ENCODE results near the gene B3GALT6. TPM values are rescaled to one million over a fixed set of nuclear protein-coding genes. Genes with fewer than 3 reads are reported as not detected.

The B3GALT6 gene
- total RNA-seq, 4 donors from 2014 or later, result 1.8 to 23.5 (median 17.6) TPM

DNA sequence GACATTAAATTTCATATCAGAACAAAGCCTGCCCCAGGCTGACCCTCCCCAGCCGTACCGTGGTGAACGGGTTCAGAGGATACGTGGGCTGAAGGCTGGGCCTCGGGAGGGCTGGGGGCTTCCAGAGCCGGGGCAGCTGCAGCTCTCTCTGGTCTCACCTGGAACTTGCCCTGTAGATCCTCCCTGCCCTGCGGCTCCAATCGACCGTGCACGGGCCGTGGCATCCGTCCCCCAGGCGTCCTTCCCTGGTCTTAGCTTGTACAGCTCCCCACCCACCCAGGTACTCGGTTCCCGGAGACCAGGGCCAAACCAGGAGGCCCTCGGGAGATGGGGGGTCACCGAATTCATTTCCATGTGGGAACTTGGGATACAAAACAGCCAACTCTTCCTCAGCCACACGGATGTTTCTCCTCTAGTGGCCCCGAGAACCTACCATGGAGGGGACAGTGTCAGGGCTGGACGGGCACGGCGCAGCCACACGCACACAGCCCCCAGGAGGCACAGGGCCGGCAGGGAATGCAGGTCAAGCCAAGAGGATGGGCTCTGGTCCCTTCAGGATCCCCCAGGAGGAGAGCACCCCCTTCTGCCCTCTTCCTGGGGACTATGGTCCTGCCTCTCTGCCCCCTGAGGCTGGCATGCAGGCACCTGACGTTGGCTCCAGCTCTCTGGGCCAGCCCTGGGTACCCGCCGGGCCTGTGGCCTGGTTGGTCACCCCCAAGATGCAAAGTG lies 3.1 kb downstream of the B3GALT6 start:
- DNase-seq, result no peak
- peaks cover 0 to 4% of the 10 kb centered on the region in 2 donors for H3K27me3 ChIP-seq
- no peaks in the 10 kb centered on the region for H3K9me3 ChIP-seq
- TF ChIP-seq, protein P1, sequence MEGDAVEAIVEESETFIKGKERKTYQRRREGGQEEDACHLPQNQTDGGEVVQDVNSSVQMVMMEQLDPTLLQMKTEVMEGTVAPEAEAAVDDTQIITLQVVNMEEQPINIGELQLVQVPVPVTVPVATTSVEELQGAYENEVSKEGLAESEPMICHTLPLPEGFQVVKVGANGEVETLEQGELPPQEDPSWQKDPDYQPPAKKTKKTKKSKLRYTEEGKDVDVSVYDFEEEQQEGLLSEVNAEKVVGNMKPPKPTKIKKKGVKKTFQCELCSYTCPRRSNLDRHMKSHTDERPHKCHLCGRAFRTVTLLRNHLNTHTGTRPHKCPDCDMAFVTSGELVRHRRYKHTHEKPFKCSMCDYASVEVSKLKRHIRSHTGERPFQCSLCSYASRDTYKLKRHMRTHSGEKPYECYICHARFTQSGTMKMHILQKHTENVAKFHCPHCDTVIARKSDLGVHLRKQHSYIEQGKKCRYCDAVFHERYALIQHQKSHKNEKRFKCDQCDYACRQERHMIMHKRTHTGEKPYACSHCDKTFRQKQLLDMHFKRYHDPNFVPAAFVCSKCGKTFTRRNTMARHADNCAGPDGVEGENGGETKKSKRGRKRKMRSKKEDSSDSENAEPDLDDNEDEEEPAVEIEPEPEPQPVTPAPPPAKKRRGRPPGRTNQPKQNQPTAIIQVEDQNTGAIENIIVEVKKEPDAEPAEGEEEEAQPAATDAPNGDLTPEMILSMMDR (IDR thresholded peaks at IDR 0.05), result no peak
- no peak for TF ChIP-seq POLR2A (IDR thresholded peaks at IDR 0.05)
- intact Hi-C loops (cut with DNase I; ENCODE audit: low total_unique reads), result loop anchor here (10.0 kb wide), 1 partner anchor 260 kb away; no protein-coding TSS in a partner anchor
- peaks cover 0 to 27% of the 10 kb centered on the region in 2 donors for H3K4me1 ChIP-seq
- no peak overlapping the region for H3K4me3 ChIP-seq
- H3K27ac ChIP-seq, result no peak overlapping the region
- H3K36me3 ChIP-seq, result no peaks in the 10 kb centered on the region

DNA sequence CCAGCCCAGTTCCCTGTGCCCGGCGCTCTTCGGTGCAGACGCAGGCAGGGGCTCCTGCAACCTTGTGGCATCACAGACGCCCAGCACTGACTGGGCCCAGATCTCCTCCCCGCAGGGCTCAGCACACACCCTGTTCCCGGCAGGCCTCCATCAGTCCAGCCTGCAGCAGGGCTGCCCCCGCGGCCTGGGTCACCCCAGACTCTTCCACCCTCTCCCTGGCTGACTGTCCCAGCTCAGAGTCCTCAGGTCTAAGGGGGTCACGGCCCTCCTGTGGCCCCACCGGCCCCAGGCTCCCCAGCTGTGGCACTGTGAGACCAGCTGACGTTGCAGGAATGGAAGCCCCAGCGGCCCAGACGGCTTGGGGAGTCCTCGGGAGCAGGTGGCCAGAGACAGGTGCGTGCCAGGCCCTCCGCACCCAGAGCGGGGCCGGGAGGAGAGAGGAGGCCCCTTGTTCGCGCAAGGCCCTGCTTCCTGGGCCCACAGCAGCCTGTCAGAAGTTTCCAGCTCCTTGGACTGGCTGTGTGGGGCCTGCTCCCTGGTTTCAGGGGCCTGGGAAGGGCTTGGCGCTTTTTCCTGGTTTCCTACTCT lies 4.2 kb downstream of the B3GALT6 start:
- Histone ChIP-seq H3K9me3 (no peaks in the 10 kb centered on the region), H3K27me3 (peaks cover 0 to 4% of the 10 kb centered on the region in 2 donors), H3K4me3 (no peak overlapping the region), H3K4me1 (peaks cover 0 to 21% of the 10 kb centered on the region in 2 donors), H3K36me3 (no peaks in the 10 kb centered on the region), H3K27ac (no peak overlapping the region)
- intact Hi-C loops (cut with DNase I; ENCODE audit: low total_unique reads), result loop anchor here (10.0 kb wide), 1 partner anchor 261 kb away; no protein-coding TSS in a partner anchor
- no peak for TF ChIP-seq POLR2A (IDR thresholded peaks at IDR 0.05)
- TF ChIP-seq, protein P1 (IDR thresholded peaks at IDR 0.05), result no peak
- DNase-seq, result no peak

DNA sequence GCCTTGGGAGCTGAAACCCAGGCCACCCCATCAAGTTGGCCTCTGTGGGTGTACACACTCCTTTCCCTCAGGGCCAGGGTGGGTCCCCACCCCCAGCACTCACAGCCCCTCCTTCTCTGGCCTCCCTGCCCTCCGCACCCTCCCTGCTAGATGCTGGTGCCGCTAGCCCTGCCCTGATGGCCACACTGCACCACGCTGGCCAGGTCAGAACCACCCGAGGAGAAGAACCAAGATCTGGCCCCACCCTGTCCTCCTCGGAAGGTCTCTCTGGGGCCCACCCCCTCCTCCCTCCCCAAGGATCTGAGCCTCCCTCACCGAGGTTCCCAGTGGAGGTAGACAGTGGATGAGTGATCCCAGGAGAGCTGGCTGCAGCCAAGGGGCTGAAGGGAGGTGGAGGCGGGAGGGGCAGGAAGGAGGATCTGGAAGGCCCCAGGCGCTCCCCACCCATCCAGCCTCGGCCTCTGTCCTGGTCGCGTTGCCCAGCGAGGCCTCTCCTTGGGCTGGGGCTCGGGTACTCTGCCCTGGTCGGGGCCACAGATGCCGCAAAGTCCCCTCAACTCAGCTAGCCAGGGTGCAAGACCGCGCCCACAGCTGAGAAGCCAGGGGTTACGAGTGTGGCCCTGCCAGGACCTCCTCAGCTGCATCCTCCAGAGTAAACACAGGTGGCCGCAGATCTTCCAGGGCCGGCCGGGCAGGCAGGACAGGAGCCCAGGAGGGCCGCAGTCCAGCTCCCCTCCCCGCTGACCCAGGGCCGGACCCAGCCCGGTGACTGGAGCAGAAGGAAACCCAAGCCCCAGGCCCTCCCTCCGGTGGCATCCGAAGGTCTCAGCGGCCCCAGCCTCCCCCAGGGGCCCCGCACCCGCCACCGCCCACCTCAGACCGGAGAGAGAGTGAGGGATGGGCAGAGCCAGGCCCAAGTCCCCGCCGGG lies 5.2 kb downstream of the B3GALT6 start:
- no peak for TF ChIP-seq POLR2A (IDR thresholded peaks at IDR 0.05)
- TF ChIP-seq, protein P1 (IDR thresholded peaks at IDR 0.05), result no peak
- Histone ChIP-seq H3K27me3 (peaks cover 0 to 4% of the 10 kb centered on the region in 2 donors), H3K9me3 (no peaks in the 10 kb centered on the region), H3K4me1 (peaks cover 0 to 21% of the 10 kb centered on the region in 2 donors), H3K36me3 (no peaks in the 10 kb centered on the region), H3K4me3 (no peak overlapping the region), H3K27ac (no peak overlapping the region)
- DNase-seq, result no peak
- intact Hi-C loops (cut with DNase I; ENCODE audit: low total_unique reads), result loop anchor here (10.0 kb wide), 1 partner anchor 262 kb away; no protein-coding TSS in a partner anchor

DNA sequence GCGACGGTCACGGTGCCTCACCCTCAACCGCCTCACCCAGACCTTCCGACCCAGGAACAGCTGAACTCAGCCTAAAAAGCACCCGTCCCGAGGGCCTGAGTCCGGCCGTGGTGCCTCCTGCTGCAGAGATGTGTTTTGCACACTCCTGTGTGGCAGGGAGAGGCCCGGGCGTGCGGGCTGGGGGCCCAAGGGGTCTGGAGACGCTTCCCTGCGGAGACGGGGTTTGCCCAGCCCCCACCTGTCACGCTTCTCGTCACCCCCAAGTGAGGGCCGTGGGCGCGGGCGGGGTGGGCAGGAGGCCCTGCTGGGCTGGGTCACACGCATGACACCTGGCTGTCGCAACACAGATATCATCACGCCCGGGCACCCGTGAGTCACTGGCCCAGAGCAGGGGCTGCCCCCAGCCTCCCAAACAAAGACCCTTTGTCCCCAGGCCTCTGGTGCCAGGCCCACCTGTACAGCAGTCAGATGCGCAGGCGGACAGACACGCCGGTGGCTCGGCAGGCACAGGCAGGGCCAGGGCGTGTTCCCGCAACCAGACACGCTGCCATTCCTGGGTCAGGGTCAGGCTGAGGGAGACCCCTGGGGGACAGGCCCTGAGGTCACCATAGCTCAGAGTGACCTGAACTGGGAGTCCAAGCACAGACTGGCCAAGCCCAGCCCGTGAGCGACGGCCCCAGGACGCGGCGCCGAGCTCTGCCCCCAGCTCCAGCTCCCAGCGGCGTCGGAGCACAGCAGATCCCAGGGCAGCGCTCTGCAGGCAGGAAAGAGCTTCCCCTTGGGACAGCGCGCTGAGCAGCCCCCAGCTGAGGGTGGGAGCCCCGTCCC lies 6.1 kb downstream of the B3GALT6 start:
- no peak for DNase-seq
- Histone ChIP-seq H3K27ac (no peak overlapping the region), H3K4me1 (peaks cover 0 to 13% of the 10 kb centered on the region in 2 donors), H3K27me3 (peaks cover 0 to 4% of the 10 kb centered on the region in 2 donors), H3K4me3 (no peak overlapping the region), H3K9me3 (no peaks in the 10 kb centered on the region), H3K36me3 (no peaks in the 10 kb centered on the region)
- TF ChIP-seq POLR2A (IDR thresholded peaks at IDR 0.05), result no peak
- TF ChIP-seq, protein P1 (IDR thresholded peaks at IDR 0.05), result no peak
- intact Hi-C loops (cut with DNase I; ENCODE audit: low total_unique reads), result loop anchor here (10.0 kb wide), 1 partner anchor 263 kb away; no protein-coding TSS in a partner anchor

Data from uterus (tissue), 4 donors.